OCI-LY7 (cell line): ENCODE data around the gene PLEKHA6. TPM values are rescaled to one million over a fixed set of nuclear protein-coding genes. Genes with fewer than 3 reads are reported as not detected.

Experiments used
- BruUV-seq: library from RNA; stranded (reverse); fragments of 400-500 nt; replicated peaks from 2 replicates; lab custom pipeline; 2021; lab: Mats Ljungman, UMichigan
- CTCF ChIA-PET: fragments of 300-600 bp; sonication (Branson Sonifier 250); formaldehyde crosslinking; loops from one replicate; lab custom pipeline; 2022; ENCODE audit warnings: antibody characterized with exemption; ENCODE audit not compliant: unreplicated experiment; lab: Charles Lee
- POLR2A ChIA-PET: fragments of 300-600 bp; sonication (Branson Sonifier 250); formaldehyde crosslinking; loops from one replicate; lab custom pipeline; 2022; ENCODE audit warnings: antibody characterized with exemption; lab: Charles Lee
- DNase-seq: peaks from one replicate; pipeline ENCODE4 v3.0.0-alpha.2; 2015; ENCODE audit warnings: low spot score
- H2AFZ ChIP-seq: fragments of 200-600 bp; sonication (generic), shearing (Covaris generic); 2 replicates; pipeline ENCODE4 v1.6.1; 2014; ENCODE audit warnings: mild to moderate bottlenecking, antibody characterized with exemption, low read length, moderate library complexity
- H3K27ac ChIP-seq: fragments of 200-600 bp; sonication (generic); 2 replicates; pipeline ENCODE4 v1.5.1; 2014; ENCODE audit warnings: mixed run types, low read depth, mild to moderate bottlenecking, moderate library complexity, low read length, inconsistent platforms; ENCODE audit not compliant: poor library complexity, severe bottlenecking
- H3K36me3 ChIP-seq: fragments of 200-600 bp; sonication (generic); 2 replicates; pipeline ENCODE4 v1.6.1; 2014; ENCODE audit warnings: mild to moderate bottlenecking, antibody characterized with exemption, low read length, moderate library complexity, mixed read lengths; ENCODE audit not compliant: insufficient read depth
- H3K4me1 ChIP-seq: fragments of 200-600 bp; sonication (generic); 2 replicates; pipeline ENCODE4 v1.5.1; 2014; ENCODE audit warnings: mild to moderate bottlenecking, low read length; ENCODE audit not compliant: insufficient read depth, poor library complexity, severe bottlenecking
- H3K4me2 ChIP-seq: fragments of 200-600 bp; sonication (generic); 2 replicates; pipeline ENCODE4 v1.6.1; 2014; ENCODE audit warnings: mild to moderate bottlenecking, low read length
- H3K4me3 ChIP-seq: fragments of 200-600 bp; sonication (generic); 2 replicates; pipeline ENCODE4 v1.5.1; 2014; ENCODE audit warnings: mild to moderate bottlenecking, low read depth, low read length; ENCODE audit not compliant: poor library complexity, severe bottlenecking
- H3K79me2 ChIP-seq: fragments of 200-600 bp; sonication (generic); 2 replicates; pipeline ENCODE4 v1.6.1; 2016; ENCODE audit warnings: low read depth, mild to moderate bottlenecking, low read length, moderate library complexity, mixed read lengths; ENCODE audit not compliant: insufficient read depth
- H3K9me2 ChIP-seq: fragments of 200-600 bp; sonication (generic); 2 replicates; pipeline ENCODE4 v1.6.1; 2016; ENCODE audit warnings: mild to moderate bottlenecking, low read length, mixed read lengths; ENCODE audit not compliant: insufficient read depth
- H3K9me3 ChIP-seq: fragments of 200-600 bp; sonication (generic); 2 replicates; pipeline ENCODE4 v1.6.1; 2014; ENCODE audit warnings: mild to moderate bottlenecking, mixed run types, low read length, mixed read lengths
- H4K20me1 ChIP-seq: fragments of 200-600 bp; sonication (generic); 2 replicates; pipeline ENCODE4 v1.6.1; 2014; ENCODE audit warnings: mild to moderate bottlenecking, antibody characterized with exemption, low read length, moderate library complexity, mixed read lengths; ENCODE audit not compliant: insufficient read depth
- CTCF ChIP-seq: fragments of 200-600 bp; sonication (generic); conservative IDR thresholded peaks from 2 replicates; pipeline ENCODE4 v1.5.1; 2014; ENCODE audit warnings: mild to moderate bottlenecking, antibody characterized with exemption, low read length, moderate library complexity, mixed read lengths
- EZH2phosphoT487 ChIP-seq: fragments of 200-600 bp; sonication (generic); IDR thresholded peaks from 2 replicates; pipeline ENCODE4 v1.6.1; 2018; ENCODE audit warnings: low read depth, borderline replicate concordance, mild to moderate bottlenecking, mixed run types, antibody characterized with exemption, low read length, moderate library complexity, mixed read lengths
- intact Hi-C: fragments of 100-400 bp; cut with micrococcal nuclease; formaldehyde crosslinking; loops from one replicate; pipeline ENCODE4 v1.10.0; 2022; ENCODE audit not compliant: unreplicated experiment
- total RNA-seq, 2 experiments: library from RNA; depleted of rRNA in 1 of 2; stranded (reverse); fragments of >200 nt in 1 of 2; shearing (Covaris generic) in 1 of 2; gene quantifications; 2 replicates each; pipeline ENCODE4 v1.2.3, GENCODE V29; 2014 to 2022

PLEKHA6 gene
- total RNA-seq, 2 experiments from 2014 or later: not detected

- DNase-seq: no peak
- no peak for TF ChIP-seq EZH2phosphoT487
- TF ChIP-seq CTCF: no peak
- CTCF ChIA-PET: no interaction called here
- Histone ChIP-seq H4K20me1 (no peaks in the 10 kb centered on the region), H3K4me2 (no peak overlapping the region), H2AFZ (no peak overlapping the region), H3K9me2 (no peaks in the 10 kb centered on the region), H3K27ac (no peak overlapping the region), H3K9me3 (no peaks in the 10 kb centered on the region), H3K4me1 (no peaks in the 10 kb centered on the region), H3K36me3 (no peaks in the 10 kb centered on the region), H3K4me3 (no peak overlapping the region), H3K79me2 (no peaks in the 10 kb centered on the region)
- POLR2A ChIA-PET: no interaction called here
- intact Hi-C loops: no loop called here
- no TSS peak for BruUV-seq
These were observed 23.2 kb downstream of the PLEKHA6 start for GRCh38 chr1:204336421-204337035.

GRCh38 chr1:204335533-204335932 is 24.2 kb downstream of the PLEKHA6 start:
- Histone ChIP-seq H3K4me3 (no peak overlapping the region), H3K9me2 (no peaks in the 10 kb centered on the region), H3K9me3 (no peaks in the 10 kb centered on the region), H2AFZ (no peak overlapping the region), H3K27ac (no peak overlapping the region), H3K79me2 (no peaks in the 10 kb centered on the region), H3K4me2 (no peak overlapping the region), H3K4me1 (no peaks in the 10 kb centered on the region), H3K36me3 (no peaks in the 10 kb centered on the region), H4K20me1 (no peaks in the 10 kb centered on the region)
- ChIA-PET POLR2A (interaction anchor here (0.6 kb wide), 1 partner anchor 54 kb away, joined by 3 read pairs; no protein-coding TSS in a partner anchor), CTCF (no interaction called here)
- BruUV-seq: no TSS peak
- no peak for TF ChIP-seq EZH2phosphoT487
- TF ChIP-seq CTCF: no peak
- intact Hi-C loops: no loop called here
- DNase-seq: no peak

GRCh38 chr1:204335085-204335484 is 24.6 kb downstream of the PLEKHA6 start:
- no TSS peak for BruUV-seq
- ChIA-PET POLR2A (interaction anchor here (0.6 kb wide), 1 partner anchor 55 kb away, joined by 3 read pairs; no protein-coding TSS in a partner anchor), CTCF (no interaction called here)
- no peak overlapping the region for H3K4me2 ChIP-seq
- H3K79me2 ChIP-seq: no peaks in the 10 kb centered on the region
- H3K36me3 ChIP-seq: no peaks in the 10 kb centered on the region
- intact Hi-C loops: no loop called here
- H3K9me2 ChIP-seq: no peaks in the 10 kb centered on the region
- TF ChIP-seq EZH2phosphoT487 (no peak), CTCF (no peak)
- no peak overlapping the region for H3K27ac ChIP-seq
- H2AFZ ChIP-seq: no peak overlapping the region
- DNase-seq: no peak
- no peaks in the 10 kb centered on the region for H3K9me3 ChIP-seq
- no peaks in the 10 kb centered on the region for H3K4me1 ChIP-seq
- no peaks in the 10 kb centered on the region for H4K20me1 ChIP-seq
- no peak overlapping the region for H3K4me3 ChIP-seq
